HepG2 (cell line): ENCODE results near the gene VEPH1. TPM values are rescaled to one million over a fixed set of nuclear protein-coding genes. Genes with fewer than 3 reads are reported as not detected.

Experiments
- ATAC-seq: fragments of 200-7000 bp; cut with Tn5 transposase; 3 replicates; pipeline ENCODE4 v1.9.1; 2020; ENCODE audit warnings: mild to moderate bottlenecking, moderate library complexity
- BruUV-seq: library from RNA; stranded (reverse); fragments of 400-500 nt; replicated peaks from 2 replicates; lab custom pipeline; 2021; lab: Mats Ljungman, UMichigan
- CTCF ChIA-PET: fragments of 300-600 bp; formaldehyde crosslinking; extraction: SDS; loops from one replicate; lab custom pipeline; 2021; ENCODE audit warnings: low total read pairs, inconsistent platforms, low intra/inter-chr PET ratio; lab: Yijun Ruan, JAX
- POLR2A ChIA-PET: fragments of 350-600 bp; sonication (Branson Sonifier 250); formaldehyde crosslinking; loops from one replicate; lab custom pipeline; 2020; ENCODE audit warnings: antibody characterized with exemption, inconsistent platforms; lab: Yijun Ruan, JAX
- DNase-seq: peaks from one replicate; pipeline ENCODE4 v3.0.0-alpha.2; 2015; ENCODE audit warnings: low spot score
- FAIRE-seq: peaks from 3 replicates; lab custom pipeline; 2011; peaks lifted over from hg19 to GRCh38; lab: Jason Lieb, UNC
- H2AFZ ChIP-seq: one replicate; pipeline ENCODE4 v1.6.1; 2011; ENCODE audit warnings: low read length, inconsistent platforms
- H3K27ac ChIP-seq: fragments of 300-600 bp; 3 replicates; pipeline ENCODE4 v1.8.0; 2011; ENCODE audit warnings: mixed run types, mild to moderate bottlenecking, mixed read lengths, low read length, inconsistent platforms; ENCODE audit not compliant: insufficient read depth; ENCODE audit errors: extremely low read length
- H3K27me3 ChIP-seq, 2 experiments: fragments of 200-600 bp in 1 of 2; 2 replicates in 1 of 2; 3 replicates in 1 of 2; pipeline versions ENCODE4 v1.6.0 to v1.8.0; 2011; ENCODE audit warnings: low read length in 2 of 2, mild to moderate bottlenecking in 2 of 2, moderate library complexity in 2 of 2, inconsistent platforms in 1 of 2; ENCODE audit not compliant: insufficient read depth in 2 of 2, control insufficient read depth in 1 of 2
- H3K36me3 ChIP-seq, 2 experiments: fragments of 200-600 bp in 1 of 2; replicated peaks in 1 of 2; 2 replicates in 1 of 2; 3 replicates in 1 of 2; pipeline versions ENCODE4 v1.5.1 to v1.8.0; 2011; ENCODE audit warnings: low read length in 2 of 2, inconsistent platforms in 1 of 2; ENCODE audit not compliant: insufficient read depth in 2 of 2, control insufficient read depth in 1 of 2
- H3K4me1 ChIP-seq: 2 replicates; pipeline ENCODE4 v1.5.1; 2012; ENCODE audit warnings: low read length, inconsistent platforms; ENCODE audit not compliant: insufficient read depth
- H3K4me2 ChIP-seq: 2 replicates; pipeline ENCODE4 v1.6.0; 2011; ENCODE audit warnings: low read depth, low read length, inconsistent platforms
- H3K4me3 ChIP-seq, 3 experiments: fragments of 200-600 bp in 1 of 3; sonication (generic), shearing (Covaris generic) in 1 of 3; replicated peaks in 1 of 3; 2 replicates each; pipeline ENCODE4 v1.5.1; 2011 to 2016; ENCODE audit warnings: low read length in 3 of 3, inconsistent platforms in 2 of 3, low read depth in 2 of 3, mild to moderate bottlenecking in 2 of 3, control low read depth in 1 of 3, mixed read lengths in 1 of 3; ENCODE audit not compliant: insufficient read depth in 1 of 3
- H3K79me2 ChIP-seq: one replicate; pipeline ENCODE4 v1.6.1; 2011; ENCODE audit warnings: low read length, inconsistent platforms; ENCODE audit not compliant: insufficient read depth
- H3K9ac ChIP-seq: 2 replicates; pipeline ENCODE4 v1.6.0; 2011; ENCODE audit warnings: mild to moderate bottlenecking, low read depth, low read length, inconsistent platforms; ENCODE audit not compliant: insufficient read depth
- H3K9me3 ChIP-seq: 2 replicates; pipeline ENCODE4 v1.5.1; 2012; ENCODE audit warnings: mild to moderate bottlenecking, low read length
- H4K20me1 ChIP-seq: 2 replicates; pipeline ENCODE4 v1.6.0; 2011; ENCODE audit warnings: inconsistent platforms, mild to moderate bottlenecking, low read length, moderate library complexity; ENCODE audit not compliant: insufficient read depth
- RAD21 ChIP-seq: fragments of 450-650 bp; formaldehyde crosslinking; IDR thresholded peaks from 2 replicates; pipeline ENCODE4 v1.5.0; 2020; ENCODE audit warnings: mild to moderate bottlenecking
- SIN3A ChIP-seq: IDR thresholded peaks from 2 replicates; pipeline ENCODE4 v1.6.1; 2011; ENCODE audit warnings: low read depth, mild to moderate bottlenecking, control low read depth, low read length, borderline replicate concordance
- SP140L ChIP-seq: sonication (generic); formaldehyde crosslinking; IDR thresholded peaks from 2 replicates; pipeline ENCODE4 v1.4.0; 2020; ENCODE audit warnings: missing genetic modification reagents, borderline replicate concordance
- ZKSCAN8 ChIP-seq: IDR thresholded peaks from 2 replicates; pipeline ENCODE4 v1.6.1; 2016; ENCODE audit warnings: borderline replicate concordance, missing genetic modification reagents, missing compliant biosample characterization
- ZNF816 ChIP-seq: sonication (generic); formaldehyde crosslinking; IDR thresholded peaks from 2 replicates; pipeline ENCODE4 v1.8.0; 2022; ENCODE audit warnings: missing genetic modification reagents, mild to moderate bottlenecking, borderline replicate concordance
- WGBS: methylation state at CpG from one replicate; pipeline ENCODE4 v1.1.6; 2017; ENCODE audit warnings: low lambda C conversion rate; 5-methylcytosine and 5-hydroxymethylcytosine counted together
- in situ Hi-C: cut with HindIII; loops from 2 replicates; pipeline ENCODE4 v1.10.0; 2017; ENCODE audit warnings: low pct_unique_long_range_greater_than_20kb; ENCODE audit not compliant: extremely low pct_ligation_motif_present
- intact Hi-C: fragments of 100-400 bp; cut with micrococcal nuclease; formaldehyde crosslinking; loops from one replicate; pipeline ENCODE4 v1.10.0; 2022; ENCODE audit not compliant: unreplicated experiment
- polyA plus RNA-seq, 8 experiments: library from polyadenylated mRNA; depleted of rRNA in 3 of 8; stranded (reverse) in 7 of 8; unstranded in 1 of 8; fragments of >200 nt; fragmentation: Illumina TruSeq in 4 of 8; extraction: Trizol in 4 of 8; gene quantifications; 2 replicates each; pipeline versions ENCODE4 v1.2.1 to v1.2.3, GENCODE V29; 2011 to 2016; ENCODE audit warnings: low read depth in 4 of 8, missing spikeins in 1 of 8, mixed read lengths in 1 of 8; ENCODE audit not compliant: insufficient read depth in 1 of 8
- total RNA-seq, 5 experiments: library from RNA; depleted of rRNA; stranded (reverse); fragments of >200 nt; fragmentation: Illumina TruSeq; extraction: Trizol; gene quantifications; 2 replicates each; pipeline ENCODE4 v1.2.3, GENCODE V29; 2016; ENCODE audit warnings: low read depth in 1 of 5
- TF ChIP-seq, protein P1 (sequence below): sonication (generic); formaldehyde crosslinking; IDR thresholded peaks from 2 replicates; pipeline ENCODE4 v1.9.0; 2021; ENCODE audit warnings: missing genetic modification reagents, mild to moderate bottlenecking, borderline replicate concordance

VEPH1 gene
- total and polyA plus RNA-seq, 2 of the 13 experiments (the other 11 are each of a cell fraction or from before 2014, with no cell fraction given) = not detected

GRCh38 chr3:157271283-157271882 is 231.8 kb downstream of the VEPH1 start:
- H3K79me2 ChIP-seq = no peaks in the 10 kb centered on the region
- no peak overlapping the region for H3K4me3 ChIP-seq
- no peak for FAIRE-seq
- DNase-seq = no peak
- no peaks in the 10 kb centered on the region for H3K4me1 ChIP-seq
- H4K20me1 ChIP-seq = no peaks in the 10 kb centered on the region
- intact Hi-C loops = no loop called here
- no peak overlapping the region for H2AFZ ChIP-seq
- no peak overlapping the region for H3K4me2 ChIP-seq
- BruUV-seq = no TSS peak
- TF ChIP-seq ZKSCAN8 (CRISPR knock-in tag) = no peak
- no peak for TF ChIP-seq SP140L
- TF ChIP-seq, protein P1, sequence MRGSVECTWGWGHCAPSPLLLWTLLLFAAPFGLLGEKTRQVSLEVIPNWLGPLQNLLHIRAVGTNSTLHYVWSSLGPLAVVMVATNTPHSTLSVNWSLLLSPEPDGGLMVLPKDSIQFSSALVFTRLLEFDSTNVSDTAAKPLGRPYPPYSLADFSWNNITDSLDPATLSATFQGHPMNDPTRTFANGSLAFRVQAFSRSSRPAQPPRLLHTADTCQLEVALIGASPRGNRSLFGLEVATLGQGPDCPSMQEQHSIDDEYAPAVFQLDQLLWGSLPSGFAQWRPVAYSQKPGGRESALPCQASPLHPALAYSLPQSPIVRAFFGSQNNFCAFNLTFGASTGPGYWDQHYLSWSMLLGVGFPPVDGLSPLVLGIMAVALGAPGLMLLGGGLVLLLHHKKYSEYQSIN (CRISPR knock-in tag) = no peak
- no peak for TF ChIP-seq ZNF816 (CRISPR knock-in tag)
- ChIA-PET POLR2A (no interaction called here), CTCF (no interaction called here)
- H3K9ac ChIP-seq = no peak overlapping the region
- 0 out of 5 replicates have a peak, but pooled peaks cover 0 to 3% of the 10 kb centered on the region in 2 experiments for H3K27me3 ChIP-seq
- no peaks in the 10 kb centered on the region for H3K36me3 ChIP-seq
- no peak overlapping the region for H3K27ac ChIP-seq
- peak; percentile 86 for ATAC-seq
- in situ Hi-C loops = no loop called here
- H3K9me3 ChIP-seq = no peaks in the 10 kb centered on the region
- WGBS = 12% methylated on average over 8 of the region's 8 CpGs

DNA sequence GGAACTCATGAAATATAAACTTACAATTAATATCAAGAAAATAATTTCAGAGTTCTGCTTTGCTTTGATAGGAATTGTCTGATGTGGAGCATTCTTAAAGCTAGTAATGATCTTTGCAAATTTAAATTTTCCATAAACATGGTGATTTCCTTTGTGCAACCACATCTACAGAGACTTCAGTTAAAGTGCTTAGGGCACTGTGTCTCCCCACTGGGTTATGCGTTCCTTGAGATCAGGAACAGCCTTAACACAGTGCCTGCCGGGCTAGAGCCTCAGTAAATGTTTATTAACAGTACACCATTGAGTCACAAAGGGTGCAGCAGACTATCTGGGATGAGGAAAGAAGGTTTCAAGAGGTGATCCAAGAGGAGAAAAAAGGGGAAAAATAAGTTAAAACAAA is 235.2 kb downstream of the VEPH1 start:
- H3K4me3 ChIP-seq = no peak overlapping the region
- H2AFZ ChIP-seq = no peak overlapping the region
- no peaks in the 10 kb centered on the region for H3K4me1 ChIP-seq
- FAIRE-seq (no peak), ATAC-seq (no peak)
- H3K9me3 ChIP-seq = no peaks in the 10 kb centered on the region
- BruUV-seq = no TSS peak
- CTCF ChIA-PET = no interaction called here
- POLR2A ChIA-PET = no interaction called here
- no peak overlapping the region for H3K27ac ChIP-seq
- 15% methylated on average over 2 of the region's 2 CpGs for WGBS
- intact Hi-C loops (no loop called here), in situ Hi-C loops (no loop called here)
- no peak overlapping the region for H3K4me2 ChIP-seq
- H3K27me3 ChIP-seq = 0 out of 5 replicates have a peak, but pooled peaks cover 0 to 3% of the 10 kb centered on the region in 2 experiments
- H4K20me1 ChIP-seq = no peaks in the 10 kb centered on the region
- no peaks in the 10 kb centered on the region for H3K79me2 ChIP-seq
- TF ChIP-seq SIN3A = no peak
- TF ChIP-seq RAD21 (CRISPR knock-in tag) = no peak
- TF ChIP-seq, all 625 proteins: peak for 0
- Histone ChIP-seq H3K36me3 (no peaks in the 10 kb centered on the region), H3K9ac (no peak overlapping the region)
- DNase-seq = no peak
